HL-60/S4 treated with retinoic acid at 250 ng/mL for 4 days and 3 days (cell line): ENCODE measurements around the gene GSTO2.
"Not testable (repeated sequence)": the region's sequence is repeated elsewhere in the genome, so short reads cannot be mapped to it uniquely, and the experiment has no call there.

Experiments used
- in situ Hi-C: fragments of 300-500 bp; cut with MboI; formaldehyde crosslinking; loops from 2 replicates; pipeline ENCODE4 v1.7.0; 2022; ENCODE audit warnings: low sequenced_read_pairs

GSTO2 gene

DNA sequence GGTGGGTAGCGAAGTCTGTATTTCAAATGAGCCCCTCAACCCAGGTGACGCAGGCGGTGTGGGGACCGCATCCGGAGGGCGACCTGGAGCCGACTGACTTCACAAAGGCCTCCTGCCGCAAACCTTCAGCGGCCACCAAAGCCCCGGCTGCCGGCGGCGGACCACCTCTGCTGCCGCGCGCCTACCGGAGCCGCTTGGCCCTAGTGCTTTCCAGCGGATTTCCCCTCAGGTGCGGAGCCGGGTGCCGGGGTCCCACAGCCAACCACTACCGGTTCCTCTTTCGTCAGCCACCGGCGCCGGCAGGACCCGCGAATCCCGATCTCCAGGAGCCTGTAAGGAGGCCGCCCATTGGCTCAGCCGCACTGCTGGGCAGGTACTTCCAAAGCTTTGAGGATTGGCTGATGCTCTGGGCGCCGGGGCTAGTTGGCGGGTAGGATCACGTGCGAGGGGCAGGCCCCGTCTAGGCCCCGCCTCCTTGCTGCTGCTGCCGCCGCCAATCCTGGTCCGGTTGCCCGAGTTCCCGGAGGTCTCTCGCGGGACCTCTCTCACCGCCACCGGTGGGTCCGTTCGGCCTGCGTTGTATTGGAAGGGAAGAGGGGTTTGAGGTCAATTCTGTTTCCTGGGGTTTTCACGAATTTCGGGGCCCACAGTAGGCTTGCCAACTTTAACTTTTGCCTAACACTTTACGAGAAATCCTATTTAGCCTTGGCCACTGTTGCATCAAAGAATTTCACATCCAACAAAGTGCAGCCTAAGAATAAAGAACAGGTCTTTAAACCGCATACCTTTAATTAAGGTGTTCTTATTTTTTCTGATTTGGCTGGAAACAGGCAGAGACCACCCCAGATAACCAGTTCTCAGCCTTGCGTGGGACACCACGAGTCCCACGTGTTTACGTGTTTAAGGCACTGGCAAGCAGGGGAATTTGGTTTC is at the start of gene GSTO2:
Gene GSTO2 (plus strand): TSS at position 472 of the 933 bp plus-strand sequence. CDS start 5,732 bp downstream, outside the sequence.
- in situ Hi-C loops = no loop called here

- in situ Hi-C loops = loop anchor here (25.0 kb wide), 2 partner anchors 333 to 508 kb away; no protein-coding TSS in a partner anchor
Measured at GRCh38 chr10:104220522-104220921, 48.5 kb upstream of the GSTO2 start.

DNA sequence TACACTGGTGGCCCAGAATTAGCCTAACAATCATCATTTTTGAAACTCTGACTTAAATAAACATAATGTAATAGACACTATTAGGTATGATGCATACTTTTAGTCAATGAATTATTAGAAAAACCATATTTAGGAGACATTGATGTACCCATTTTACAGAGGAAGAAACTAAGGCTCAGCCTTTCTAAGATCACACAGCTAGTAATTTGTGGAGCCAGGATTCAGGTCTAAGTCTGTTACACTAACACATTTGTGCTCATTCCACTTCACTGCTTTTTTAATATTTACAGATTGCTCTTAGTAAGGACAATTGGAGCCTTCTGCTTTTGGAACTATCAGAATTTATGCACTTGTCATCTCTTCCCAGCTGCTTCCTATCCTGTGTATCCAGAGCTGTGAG is 45.7 kb upstream of the GSTO2 start:
- in situ Hi-C loops = loop anchor here (25.0 kb wide), 2 partner anchors 336 to 511 kb away; no protein-coding TSS in a partner anchor

DNA sequence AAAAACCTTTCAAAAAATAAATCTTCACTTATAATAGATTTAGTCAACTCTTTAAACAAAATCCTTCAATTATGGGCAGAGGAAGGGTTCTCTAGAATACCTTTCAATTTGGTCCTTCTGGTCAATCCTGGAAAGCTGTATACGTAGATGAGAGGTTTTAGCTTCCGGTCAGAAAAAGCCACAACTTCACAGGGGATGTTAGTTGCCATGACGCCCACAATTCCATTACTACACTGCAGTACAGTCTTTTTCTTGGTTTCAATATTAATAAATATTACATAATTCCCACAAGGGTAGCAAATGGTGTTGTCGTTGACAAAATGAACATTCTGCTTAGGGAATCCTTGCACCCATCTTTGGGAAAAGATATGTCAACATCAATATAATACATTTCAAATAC is 38.5 kb upstream of the GSTO2 start:
- in situ Hi-C loops = no loop called here

DNA sequence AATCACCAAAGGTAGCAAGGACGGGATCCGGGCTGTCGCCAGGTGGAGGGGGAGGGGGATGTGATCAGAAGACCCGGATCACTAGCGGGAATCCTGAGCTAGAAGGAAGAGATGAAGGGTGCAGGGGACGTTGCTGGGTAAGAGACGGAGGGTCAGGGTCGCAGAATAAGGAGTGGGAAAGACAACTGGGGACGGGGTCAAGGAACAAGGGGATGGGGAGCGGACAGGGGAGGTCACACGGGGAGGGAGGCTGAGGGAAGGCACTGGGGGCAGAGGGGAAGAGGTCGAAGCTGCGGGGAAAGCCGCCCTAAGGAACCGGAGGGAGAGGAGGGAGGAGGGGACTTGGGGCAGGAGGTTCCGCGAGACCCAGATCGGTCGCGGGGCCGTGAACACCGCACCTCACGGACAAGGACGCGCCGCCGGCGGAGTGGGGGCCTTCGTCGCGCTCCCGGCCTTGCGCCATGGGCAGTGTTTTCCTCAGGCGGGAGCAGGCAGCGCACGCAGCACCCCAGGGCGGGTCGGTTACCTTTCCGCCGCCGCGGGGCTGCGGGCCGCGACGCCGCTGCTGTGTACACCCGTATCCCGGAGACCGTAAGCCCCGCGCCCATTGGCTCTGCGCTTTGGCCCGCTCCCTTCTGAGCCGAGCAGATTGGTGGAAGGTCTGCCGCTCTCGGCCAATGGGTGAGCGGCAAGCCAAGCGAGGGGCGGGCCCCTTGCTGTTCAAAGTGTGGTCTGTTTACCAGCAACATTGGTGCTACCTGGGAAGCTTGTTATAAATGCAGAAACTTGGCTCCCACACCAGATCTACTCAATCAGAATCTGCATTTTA is 37.0 kb upstream of the GSTO2 start, which contains the start of gene CFAP43:
Gene CFAP43 (minus strand): TSS at position 581 of the 829 bp plus-strand sequence. CDS start 118 bp downstream, at position 463.
- in situ Hi-C loops = no loop called here

DNA sequence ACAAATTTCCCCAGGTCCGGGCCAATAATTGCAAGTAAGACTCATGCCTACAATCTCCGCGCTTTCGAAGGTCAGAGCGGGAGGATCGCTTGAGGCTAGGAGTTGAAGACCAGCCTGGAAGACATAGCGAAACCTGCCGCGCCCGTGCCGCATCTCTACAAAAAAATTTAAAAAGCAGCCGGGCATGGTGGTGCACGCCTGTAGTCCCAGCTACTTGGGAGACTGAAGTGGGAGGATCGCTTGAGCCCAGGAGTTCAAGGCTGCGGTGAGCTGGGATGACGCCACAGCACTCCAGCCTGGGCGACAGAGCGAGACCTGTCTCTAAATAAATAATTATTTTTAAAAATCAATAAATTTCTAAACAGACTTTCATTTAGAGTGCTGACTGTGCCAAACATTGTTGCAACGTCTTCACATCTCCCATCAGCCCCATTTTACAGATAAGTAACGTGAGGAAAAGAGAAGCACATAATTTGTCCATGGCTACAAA is 36.3 kb upstream of the GSTO2 start:
- in situ Hi-C loops = no loop called here

DNA sequence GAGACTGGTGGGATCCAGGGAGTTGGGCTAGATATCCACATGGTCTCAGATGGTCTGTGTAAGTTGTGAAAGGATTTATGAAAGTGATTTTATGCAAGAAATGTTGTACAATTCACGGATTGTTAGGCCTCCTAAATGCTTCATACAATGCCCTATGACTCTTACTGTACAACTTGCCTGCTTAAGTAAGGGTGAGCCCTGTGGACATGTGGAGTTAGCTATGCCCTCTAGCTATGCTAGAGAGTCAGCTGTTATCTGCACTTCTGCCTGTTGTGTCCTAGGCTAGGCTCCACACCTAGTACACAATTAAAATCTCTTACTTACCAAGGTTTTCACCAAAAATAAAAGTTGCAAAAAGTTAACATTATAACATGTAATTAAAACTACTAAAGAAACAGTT is 35.2 kb upstream of the GSTO2 start:
- in situ Hi-C loops = no loop called here

DNA sequence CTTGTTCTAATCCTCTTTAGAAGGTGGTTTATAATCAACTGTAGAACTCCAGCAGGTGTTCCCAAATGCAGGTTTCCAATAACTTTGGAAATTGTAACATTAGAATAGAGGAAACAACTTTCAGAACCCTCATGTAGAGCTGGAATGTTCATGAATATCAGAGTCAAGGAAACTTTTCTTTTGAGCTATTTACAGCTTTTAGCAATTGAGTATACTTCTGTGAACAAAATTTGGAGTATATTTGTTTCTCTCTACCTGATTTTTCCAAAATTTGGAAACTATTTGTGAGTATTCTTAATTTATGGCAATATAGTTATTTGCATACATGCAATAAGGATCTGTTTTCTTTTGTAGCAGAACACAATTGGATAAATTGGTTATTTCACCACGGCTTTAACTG is 34.0 kb upstream of the GSTO2 start:
- in situ Hi-C loops = no loop called here

GRCh38 chr10:104235801-104236200 is 33.2 kb upstream of the GSTO2 start:
- in situ Hi-C loops = no loop called here

DNA sequence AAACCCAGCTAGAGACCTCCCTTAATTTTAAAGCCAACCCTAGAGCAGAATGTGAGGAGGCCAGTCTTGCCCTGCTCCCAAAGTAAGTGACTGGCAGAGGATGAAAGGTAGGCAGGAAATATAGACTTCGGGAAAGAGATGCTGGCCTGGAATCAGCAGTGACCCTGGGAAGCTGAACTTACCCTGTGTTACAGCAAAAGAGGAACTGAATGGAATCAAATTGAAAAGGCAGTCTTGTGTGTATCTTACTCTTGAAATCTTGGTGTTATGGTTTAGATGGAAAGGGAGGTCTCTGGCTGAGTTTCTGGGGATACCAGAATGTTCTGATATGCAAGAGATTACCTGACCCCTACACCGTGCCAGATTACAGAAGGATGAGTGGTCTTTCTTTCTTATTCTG is 28.9 kb upstream of the GSTO2 start:
- in situ Hi-C loops = no loop called here

GRCh38 chr10:104242545-104242944 is 26.4 kb upstream of the GSTO2 start:
- in situ Hi-C loops = no loop called here

DNA sequence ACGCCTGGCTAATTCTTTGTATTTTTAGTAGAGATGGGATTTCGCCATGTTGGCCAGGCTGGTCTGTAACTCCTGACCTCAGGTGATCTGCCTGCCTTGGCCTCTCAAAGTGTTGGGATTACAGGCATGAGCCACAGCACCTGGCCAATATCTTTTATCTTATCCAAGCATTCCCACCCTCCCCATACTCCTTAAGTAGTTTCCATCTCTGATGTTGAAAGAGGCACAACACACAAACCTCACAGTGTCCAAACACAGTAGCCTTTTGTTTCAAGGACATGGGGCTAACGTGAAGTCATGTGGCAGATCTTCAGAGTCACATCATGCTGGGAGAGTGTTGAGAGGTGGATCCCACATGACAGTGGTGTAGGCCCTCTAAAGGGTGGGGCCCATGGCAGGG is 26.0 kb upstream of the GSTO2 start:
- in situ Hi-C loops = not testable (repeated sequence)

DNA sequence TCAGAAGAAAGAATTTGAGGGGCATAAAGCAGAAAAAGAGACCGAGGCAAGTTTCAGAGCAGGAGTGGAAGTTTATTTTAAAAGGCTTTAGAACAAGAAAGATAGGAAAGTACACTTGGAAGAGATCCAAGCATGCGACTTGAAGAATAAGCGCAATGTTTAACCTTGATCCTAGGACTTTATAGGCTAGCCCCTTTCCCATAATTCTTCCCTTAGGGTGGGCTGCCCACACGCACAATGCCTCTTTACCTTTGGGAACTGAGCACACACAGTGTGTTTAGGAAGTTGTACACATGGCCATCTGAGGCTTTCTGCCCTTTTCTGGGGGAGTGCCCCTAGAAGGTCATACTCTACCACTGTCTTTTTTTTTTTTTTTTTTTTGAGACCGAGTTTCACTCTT is 25.5 kb upstream of the GSTO2 start:
- in situ Hi-C loops = no loop called here

DNA sequence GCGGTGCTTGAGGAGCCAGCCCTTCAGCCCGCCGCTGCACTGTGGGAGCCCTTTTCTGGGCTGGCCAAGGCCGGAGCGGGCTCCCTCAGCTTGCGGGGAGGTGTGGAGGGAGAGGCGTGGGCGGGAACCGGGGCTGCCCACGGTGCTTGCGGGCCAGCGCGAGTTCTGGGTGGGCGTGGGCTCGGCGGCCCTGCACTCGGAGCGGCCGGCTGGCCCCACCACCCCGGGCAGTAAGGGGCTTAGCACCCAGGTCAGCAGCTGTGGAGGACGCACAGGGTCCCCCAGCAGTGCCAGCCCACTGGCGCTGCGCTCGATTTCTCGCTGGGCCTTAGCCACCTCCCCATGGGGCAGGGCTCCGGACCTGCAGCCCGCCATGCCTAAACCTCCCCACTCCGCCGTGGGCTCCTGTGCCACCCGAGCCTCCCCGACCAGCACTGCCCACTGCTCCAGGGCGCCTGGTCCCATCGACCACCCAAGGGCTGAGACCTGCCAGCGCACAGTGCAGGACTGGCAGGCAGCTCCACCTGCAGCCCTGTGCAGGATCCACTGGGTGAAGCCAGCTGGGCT is 23.8 kb upstream of the GSTO2 start:
- in situ Hi-C loops = no loop called here

GRCh38 chr10:104246976-104247375 is 22.0 kb upstream of the GSTO2 start:
- in situ Hi-C loops = no loop called here

DNA sequence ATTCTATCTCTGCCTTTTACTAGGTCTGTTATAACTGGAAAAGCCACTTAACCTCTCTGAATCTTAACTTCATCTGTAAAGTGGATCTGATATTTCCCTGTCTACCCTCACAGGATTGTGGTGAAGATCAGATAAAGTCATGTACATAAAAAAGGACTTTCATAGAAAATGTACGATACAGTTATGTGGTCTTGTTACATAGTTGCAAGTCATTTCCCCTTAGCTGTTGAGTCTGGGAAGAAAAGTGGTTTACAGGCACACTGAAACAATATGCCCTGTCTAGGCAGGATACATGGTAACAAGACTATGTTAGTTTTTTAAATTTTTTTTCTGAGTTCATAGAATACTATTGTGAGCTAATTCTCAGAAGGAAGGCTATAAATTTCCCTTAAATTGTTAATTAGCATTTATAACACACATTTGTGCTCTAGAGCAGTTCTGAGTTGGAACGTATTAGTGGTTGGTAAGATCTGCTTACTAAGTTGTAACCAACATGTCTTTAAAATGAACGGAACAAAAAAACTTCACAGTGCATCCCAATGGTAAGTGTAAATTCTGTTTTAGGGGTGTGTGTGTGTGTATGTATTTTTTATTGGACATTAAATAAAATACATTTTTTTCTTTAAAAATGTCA is 21.4 kb upstream of the GSTO2 start:
- in situ Hi-C loops = no loop called here

DNA sequence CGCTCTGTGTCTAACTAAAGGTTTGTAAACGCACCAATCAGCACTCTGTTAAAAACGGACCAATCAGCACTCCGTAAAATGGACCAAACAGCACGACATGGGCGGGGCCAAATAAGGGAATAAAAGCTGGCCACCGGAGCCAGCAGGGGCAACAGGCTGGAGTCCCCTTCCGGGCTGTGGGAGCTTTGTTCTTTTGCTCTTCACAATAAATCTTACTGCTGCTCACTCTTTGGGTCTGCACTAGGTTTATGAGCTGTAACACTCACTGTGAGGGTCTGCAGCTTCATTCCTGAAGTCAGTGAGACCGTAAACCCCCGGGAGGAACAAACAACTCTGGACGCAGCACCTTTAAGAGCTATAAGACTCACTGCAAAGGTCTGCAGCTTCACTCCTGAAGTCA is 20.1 kb upstream of the GSTO2 start:
- in situ Hi-C loops = not testable (repeated sequence)

- in situ Hi-C loops = no loop called here
Measured at GRCh38 chr10:104250371-104250770, 18.6 kb upstream of the GSTO2 start.

GRCh38 chr10:104251443-104251842 is 17.5 kb upstream of the GSTO2 start:
- in situ Hi-C loops = no loop called here

- in situ Hi-C loops = no loop called here
Measured at GRCh38 chr10:104252368-104252767, 16.6 kb upstream of the GSTO2 start.

DNA sequence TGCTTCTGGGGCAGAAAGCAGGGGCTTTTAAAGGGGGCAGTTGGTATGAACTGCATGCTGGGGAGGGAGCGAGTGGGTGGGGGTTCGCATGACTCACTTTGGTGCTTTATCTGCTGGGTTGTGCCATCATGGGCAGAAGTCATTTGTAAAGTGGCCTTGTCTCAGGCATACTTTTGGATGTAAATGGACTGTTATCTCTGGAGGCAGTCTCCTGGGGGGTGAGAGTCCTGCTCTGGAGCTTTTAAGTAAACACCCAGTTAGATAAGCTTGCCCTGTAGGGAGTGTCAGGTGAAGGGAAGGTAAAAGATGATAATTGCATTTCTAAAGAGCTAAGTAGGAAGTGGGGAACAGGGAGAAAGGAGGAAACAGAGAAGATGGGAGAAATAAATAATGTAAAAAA is 15.9 kb upstream of the GSTO2 start:
- in situ Hi-C loops = no loop called here
